ENCODE measurements around the gene CYP27A1. TPM values are rescaled to one million over a fixed set of nuclear protein-coding genes. Genes with fewer than 3 reads are reported as not detected.

CYP27A1 gene
- total RNA-seq, 2 donors from 2014 or later = 32.8 to 53.7 TPM

DNA sequence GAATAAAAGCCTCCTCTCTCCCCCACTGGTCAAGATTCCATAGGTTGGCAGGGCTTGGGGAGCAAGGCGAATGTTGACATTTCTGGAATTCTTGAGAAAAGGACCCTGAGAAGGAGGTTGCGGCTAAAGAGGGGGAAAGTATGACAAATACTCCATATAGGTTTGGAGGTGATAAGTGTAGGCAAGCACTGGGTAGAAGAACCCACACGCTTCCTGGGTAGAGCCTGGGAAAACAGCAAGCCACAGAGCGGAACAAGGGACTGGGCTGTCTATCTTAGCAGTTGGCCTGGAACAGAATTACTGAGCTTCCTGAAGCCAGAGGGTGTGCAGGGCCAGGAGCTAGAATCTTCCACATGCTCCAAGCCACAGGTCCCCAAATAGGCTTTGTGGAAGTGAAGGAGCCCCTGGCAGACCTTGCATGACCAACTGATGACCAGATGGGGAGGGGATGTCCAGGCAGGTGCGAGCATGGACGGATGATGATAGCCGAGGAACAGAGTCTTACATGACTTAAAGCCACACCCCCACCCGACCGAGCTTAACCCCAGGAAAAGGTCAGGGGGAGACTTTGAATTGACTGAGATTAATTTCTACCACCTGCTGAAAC is 39.8 kb downstream of the CYP27A1 start:
- Mint-ChIP-seq H3K36me3 (ENCODE audit: low read depth) (peaks cover 30% of the 10 kb centered on the region), H3K27me3 (ENCODE audit: insufficient read depth) (no peaks in the 10 kb centered on the region), H3K4me3 (no peak overlapping the region), H3K9me3 (no peaks in the 10 kb centered on the region), H3K4me1 (no peaks in the 10 kb centered on the region), H3K27ac (no peak overlapping the region)
- no peak for TF ChIP-seq CTCF (conservative IDR thresholded peaks at IDR 0.05)
- H3K9me3 ChIP-seq (ENCODE audit: control insufficient read depth, low read length) = no peaks in the 10 kb centered on the region
- no peaks in the 10 kb centered on the region for H3K27me3 ChIP-seq (ENCODE audit: control insufficient read depth, insufficient read depth, low read length, poor library complexity, severe bottlenecking)
- H3K4me1 ChIP-seq (ENCODE audit: control insufficient read depth, insufficient read depth, low read length) = no peaks in the 10 kb centered on the region
- no peak overlapping the region for H3K27ac ChIP-seq (ENCODE audit: low read depth, low read length)
- H3K36me3 ChIP-seq (ENCODE audit: control insufficient read depth, insufficient read depth, low read length) = peaks cover 18% of the 10 kb centered on the region
- no peak for DNase-seq
- WGBS, 2 experiments (ENCODE audit: insufficient coverage in 1 of 2, insufficient read length in 1 of 2) = 95 to 100% methylated on average over 2 to 9 of the region's 9 CpGs
- H3K4me3 ChIP-seq (ENCODE audit: low read length) = no peak overlapping the region
- no peak overlapping the region for H3K9ac ChIP-seq (ENCODE audit: extremely low read depth, low read length, poor library complexity, severe bottlenecking)

DNA sequence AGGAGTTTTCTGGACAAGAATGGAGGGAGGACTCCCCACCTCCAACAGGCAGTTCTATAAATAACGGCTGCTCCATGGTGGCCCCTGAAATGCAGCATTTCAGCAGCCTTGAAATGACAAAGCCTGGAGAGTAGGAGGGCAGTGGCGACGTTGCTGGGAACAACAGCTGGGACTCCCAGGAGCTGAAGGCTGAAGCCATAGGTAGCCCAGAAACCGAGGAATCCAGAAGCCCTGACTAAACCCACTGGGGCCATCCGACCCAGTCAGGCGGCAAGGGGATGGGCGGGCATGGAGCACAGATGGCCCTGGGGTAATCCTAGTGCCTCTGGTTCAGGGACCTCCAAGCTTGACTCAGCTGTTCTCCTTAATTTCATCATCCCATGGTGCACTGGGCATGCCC is 40.7 kb downstream of the CYP27A1 start:
- H3K27ac ChIP-seq (ENCODE audit: low read depth, low read length) = no peak overlapping the region
- peak; percentile 37 for DNase-seq
- H3K4me1 Mint-ChIP-seq = no peaks in the 10 kb centered on the region
- peaks cover 15% of the 10 kb centered on the region for H3K36me3 ChIP-seq (ENCODE audit: control insufficient read depth, insufficient read depth, low read length)
- no peaks in the 10 kb centered on the region for H3K27me3 ChIP-seq (ENCODE audit: control insufficient read depth, insufficient read depth, low read length, poor library complexity, severe bottlenecking)
- no peak overlapping the region for H3K4me3 Mint-ChIP-seq
- H3K27ac Mint-ChIP-seq = no peak overlapping the region
- no peaks in the 10 kb centered on the region for H3K4me1 ChIP-seq (ENCODE audit: control insufficient read depth, insufficient read depth, low read length)
- H3K9me3 Mint-ChIP-seq = no peaks in the 10 kb centered on the region
- no peaks in the 10 kb centered on the region for H3K27me3 Mint-ChIP-seq (ENCODE audit: insufficient read depth)
- WGBS, 2 experiments (ENCODE audit: insufficient coverage in 1 of 2, insufficient read length in 1 of 2) = 83 to 89% methylated on average over 1 to 7 of the region's 7 CpGs
- TF ChIP-seq CTCF (conservative IDR thresholded peaks at IDR 0.05) = no peak
- no peak overlapping the region for H3K9ac ChIP-seq (ENCODE audit: extremely low read depth, low read length, poor library complexity, severe bottlenecking)
- peaks cover 24% of the 10 kb centered on the region for H3K36me3 Mint-ChIP-seq (ENCODE audit: low read depth)
- no peak overlapping the region for H3K4me3 ChIP-seq (ENCODE audit: low read length)
- H3K9me3 ChIP-seq (ENCODE audit: control insufficient read depth, low read length) = no peaks in the 10 kb centered on the region

DNA sequence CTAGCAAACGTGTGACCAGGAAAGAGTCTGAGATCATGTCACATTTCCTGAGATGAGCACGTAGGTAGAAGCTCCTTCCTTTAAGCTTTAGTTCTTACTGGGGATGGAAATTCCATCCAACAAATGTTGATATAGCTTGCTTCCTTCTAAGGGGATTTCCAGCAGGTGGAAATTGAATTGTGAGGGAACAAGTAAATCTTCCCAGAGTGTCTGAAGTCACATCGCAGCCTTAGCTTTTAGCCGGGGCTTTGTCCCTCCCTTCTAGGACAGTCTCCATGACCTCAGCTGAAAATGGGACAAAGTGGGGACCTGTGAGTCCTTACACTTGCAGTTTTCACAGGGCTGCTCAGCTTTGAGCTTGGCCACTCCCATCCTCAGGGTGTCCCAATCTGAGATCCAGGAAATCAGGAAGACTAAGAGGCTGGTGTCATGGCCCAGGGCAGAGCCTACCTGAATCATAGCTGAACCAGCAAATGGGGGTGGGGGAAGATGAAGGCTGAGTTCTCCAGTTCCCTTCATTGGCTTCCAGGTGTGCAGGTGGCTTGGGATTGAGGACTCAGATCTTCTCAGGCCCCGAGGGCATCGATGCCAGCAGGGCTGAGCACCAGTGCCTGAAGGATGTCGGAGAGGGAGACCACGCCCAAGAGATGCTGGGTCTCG is 41.4 kb downstream of the CYP27A1 start:
- no peak overlapping the region for H3K27ac Mint-ChIP-seq
- TF ChIP-seq CTCF (conservative IDR thresholded peaks at IDR 0.05) = no peak
- H3K9me3 Mint-ChIP-seq = no peaks in the 10 kb centered on the region
- Histone ChIP-seq H3K36me3 (ENCODE audit: control insufficient read depth, insufficient read depth, low read length) (peaks cover 8% of the 10 kb centered on the region), H3K9me3 (ENCODE audit: control insufficient read depth, low read length) (no peaks in the 10 kb centered on the region), H3K9ac (ENCODE audit: extremely low read depth, low read length, poor library complexity, severe bottlenecking) (no peak overlapping the region), H3K4me3 (ENCODE audit: low read length) (no peak overlapping the region), H3K4me1 (ENCODE audit: control insufficient read depth, insufficient read depth, low read length) (no peaks in the 10 kb centered on the region), H3K27me3 (ENCODE audit: control insufficient read depth, insufficient read depth, low read length, poor library complexity, severe bottlenecking) (no peaks in the 10 kb centered on the region), H3K27ac (ENCODE audit: low read depth, low read length) (no peak overlapping the region)
- no peak for DNase-seq
- peaks cover 20% of the 10 kb centered on the region for H3K36me3 Mint-ChIP-seq (ENCODE audit: low read depth)
- H3K27me3 Mint-ChIP-seq (ENCODE audit: insufficient read depth) = no peaks in the 10 kb centered on the region
- H3K4me1 Mint-ChIP-seq = no peaks in the 10 kb centered on the region
- no peak overlapping the region for H3K4me3 Mint-ChIP-seq
- WGBS, 2 experiments (ENCODE audit: insufficient coverage in 1 of 2, insufficient read length in 1 of 2) = 89 to 94% methylated on average over 9 of the region's 9 CpGs
